Measurements from ENCODE around the gene SPPL2A. TPM values are rescaled to one million over a fixed set of nuclear protein-coding genes. Genes with fewer than 3 reads are reported as not detected.

SPPL2A gene
- total and polyA plus RNA-seq, 2 donors (not counting 3 experiments of a cell fraction or from before 2014, with no cell fraction given) = 38.8 to 88.7 TPM

DNA sequence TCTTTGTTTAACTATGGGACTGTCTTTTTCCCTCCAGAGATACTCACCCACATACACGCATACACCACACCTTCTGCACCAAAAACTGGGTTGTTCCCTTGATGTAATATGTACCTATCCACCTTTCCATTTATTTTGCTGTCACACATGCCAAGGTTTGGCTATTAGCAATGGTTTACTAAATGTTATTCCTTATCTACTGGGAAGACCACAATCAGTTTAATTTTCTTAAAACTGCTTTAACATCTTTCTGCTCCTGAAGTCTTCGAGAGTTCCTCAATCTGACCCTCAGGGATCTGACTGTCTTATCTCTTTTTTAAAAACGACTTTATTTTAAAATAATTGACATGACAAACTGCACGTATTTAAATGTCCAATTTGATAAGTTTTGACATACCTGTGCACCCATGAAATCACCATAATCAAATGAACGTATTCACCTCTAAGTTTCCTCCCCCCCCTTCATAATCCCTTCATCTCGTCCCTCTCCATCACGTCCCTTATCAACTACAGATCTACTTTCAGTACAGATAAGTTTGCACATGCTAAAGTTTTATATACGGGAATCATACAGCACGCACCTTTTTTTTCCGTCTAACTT lies 78.1 kb downstream of the SPPL2A start:
- no peaks in the 10 kb centered on the region for H3K9me1 ChIP-seq (replicated peaks; ENCODE audit: control insufficient read depth, extremely low read depth, insufficient read depth, low read length)
- H2AFZ ChIP-seq (ENCODE audit: low read depth, low read length) = peak overlapping the region; percentile 97
- H3K9me3 ChIP-seq (replicated peaks; ENCODE audit: control insufficient read depth, insufficient read depth, low read length) = no peaks in the 10 kb centered on the region
- peaks cover 17% of the 10 kb centered on the region for H3K4me1 ChIP-seq (ENCODE audit: control insufficient read depth, extremely low read depth, insufficient read depth, low read length)
- H3K9ac ChIP-seq (replicated peaks; ENCODE audit: extremely low read depth, insufficient read depth, low read length) = peak overlapping the region; percentile 81
- no peak for FAIRE-seq
- dilution Hi-C loops (cut with MboI; ENCODE audit: extremely low pct_ligation_motif_present, low sequenced_read_pairs) = no loop called here
- H4K20me1 ChIP-seq (replicated peaks; ENCODE audit: control insufficient read depth, extremely low read depth, insufficient read depth, low read length) = no peaks in the 10 kb centered on the region
- peak overlapping the region; percentile 68 for H3K27ac ChIP-seq (ENCODE audit: insufficient read depth, low read depth, low read length)
- H3K36me3 ChIP-seq (ENCODE audit: control insufficient read depth in 2 of 2, extremely low read depth in 1 of 2, insufficient read depth in 2 of 2, low read length in 2 of 2) = no peaks in the 10 kb centered on the region
- peaks cover 41% of the 10 kb centered on the region for H3K79me2 ChIP-seq (ENCODE audit: control insufficient read depth, insufficient read depth, low read length)
- CTCF ChIA-PET = interaction anchor here (2.7 kb wide), 1 partner anchor 189 kb away, joined by 15 read pairs; no protein-coding TSS in a partner anchor
- intact Hi-C loops (cut with micrococcal nuclease) = loop anchor here (2.0 kb wide), 1 partner anchor 197 kb away; no protein-coding TSS in a partner anchor
- no peak for TF ChIP-seq POLR2AphosphoS5 (IDR thresholded peaks at IDR 0.05; ENCODE audit: insufficient read depth, low read depth, low read length)
- no peak for TF ChIP-seq MYC (IDR thresholded peaks at IDR 0.05; ENCODE audit: low read depth, low read length)
- no peak for TF ChIP-seq GATA2 (IDR thresholded peaks at IDR 0.05; ENCODE audit: insufficient read depth, insufficient read length, low read depth, low read length)
- no peak for TF ChIP-seq EZH2 (IDR thresholded peaks at IDR 0.05; ENCODE audit: borderline replicate concordance, low read depth, low read length, severe bottlenecking)
- TF ChIP-seq JUN (IDR thresholded peaks at IDR 0.05; ENCODE audit: borderline replicate concordance, insufficient read depth, insufficient read length, low read depth) = no peak
- no peak for TF ChIP-seq POLR2A (IDR thresholded peaks at IDR 0.05; ENCODE audit: low read depth, low read length)
- TF ChIP-seq, protein P1, sequence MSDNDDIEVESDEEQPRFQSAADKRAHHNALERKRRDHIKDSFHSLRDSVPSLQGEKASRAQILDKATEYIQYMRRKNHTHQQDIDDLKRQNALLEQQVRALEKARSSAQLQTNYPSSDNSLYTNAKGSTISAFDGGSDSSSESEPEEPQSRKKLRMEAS (IDR thresholded peaks at IDR 0.05; ENCODE audit: insufficient read depth, insufficient read length) = no peak
- no peak for TF ChIP-seq FOS (IDR thresholded peaks at IDR 0.05; ENCODE audit: borderline replicate concordance, insufficient read depth, low read length)
- TF ChIP-seq, protein P2, sequence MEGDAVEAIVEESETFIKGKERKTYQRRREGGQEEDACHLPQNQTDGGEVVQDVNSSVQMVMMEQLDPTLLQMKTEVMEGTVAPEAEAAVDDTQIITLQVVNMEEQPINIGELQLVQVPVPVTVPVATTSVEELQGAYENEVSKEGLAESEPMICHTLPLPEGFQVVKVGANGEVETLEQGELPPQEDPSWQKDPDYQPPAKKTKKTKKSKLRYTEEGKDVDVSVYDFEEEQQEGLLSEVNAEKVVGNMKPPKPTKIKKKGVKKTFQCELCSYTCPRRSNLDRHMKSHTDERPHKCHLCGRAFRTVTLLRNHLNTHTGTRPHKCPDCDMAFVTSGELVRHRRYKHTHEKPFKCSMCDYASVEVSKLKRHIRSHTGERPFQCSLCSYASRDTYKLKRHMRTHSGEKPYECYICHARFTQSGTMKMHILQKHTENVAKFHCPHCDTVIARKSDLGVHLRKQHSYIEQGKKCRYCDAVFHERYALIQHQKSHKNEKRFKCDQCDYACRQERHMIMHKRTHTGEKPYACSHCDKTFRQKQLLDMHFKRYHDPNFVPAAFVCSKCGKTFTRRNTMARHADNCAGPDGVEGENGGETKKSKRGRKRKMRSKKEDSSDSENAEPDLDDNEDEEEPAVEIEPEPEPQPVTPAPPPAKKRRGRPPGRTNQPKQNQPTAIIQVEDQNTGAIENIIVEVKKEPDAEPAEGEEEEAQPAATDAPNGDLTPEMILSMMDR (IDR thresholded peaks at IDR 0.05; ENCODE audit: extremely low read depth in 1 of 2, insufficient read depth in 1 of 2, low read depth in 1 of 2, low read length in 2 of 2) = no peak
- no peak for DNase-seq (ENCODE audit: low read depth, low spot score)
- peak overlapping the region in 2 of 3 experiments; percentile 55 to 89 for H3K4me3 ChIP-seq (replicated peaks in 1 of 3; ENCODE audit: insufficient read depth in 1 of 3, low read depth in 1 of 3, low read length in 3 of 3)
- POLR2A ChIA-PET = no interaction called here
- BruUV-seq (replicated peaks) = no TSS peak
- H3K4me2 ChIP-seq (ENCODE audit: insufficient read depth, low read length) = peak overlapping the region; percentile 61
- no peaks in the 10 kb centered on the region for H3K27me3 ChIP-seq (ENCODE audit: control insufficient read depth in 2 of 2, insufficient read depth in 2 of 2, low read length in 2 of 2)

All from endothelial cell of umbilical vein (primary cell).